ENCODE results near the gene TRIM61. TPM values are rescaled to one million over a fixed set of nuclear protein-coding genes. Genes with fewer than 3 reads are reported as not detected.

The TRIM61 gene
- total RNA-seq, 6 donors from 2014 or later: 0.44 to 2.4 (median 1.1) TPM

- no peaks in the 10 kb centered on the region for H3K36me3 ChIP-seq
- no peaks in the 10 kb centered on the region for H3K27me3 ChIP-seq
- no peak overlapping the region for H3K4me3 ChIP-seq
- DNase-seq (no peak), ATAC-seq (ENCODE audit: low FRiP score in 2 of 2) (no peak)
- no peaks in the 10 kb centered on the region for H3K4me1 ChIP-seq
- WGBS, 2 donors: 54 to 63% methylated on average over 2 of the region's 2 CpGs
- H3K27ac ChIP-seq: no peak overlapping the region
- TF ChIP-seq POLR2AphosphoS5 (IDR thresholded peaks at IDR 0.05) (no peak), EP300 (IDR thresholded peaks at IDR 0.05) (no peak), CTCF (IDR thresholded peaks at IDR 0.05) (no peak), POLR2A (IDR thresholded peaks at IDR 0.05) (no peak)
- no peaks in the 10 kb centered on the region for H3K9me3 ChIP-seq
Measured at GRCh38 chr4:164926301-164926700, 51.2 kb downstream of the TRIM61 start.

GRCh38 chr4:164924670-164925238, 52.7 kb downstream of the TRIM61 start:
- H3K27ac ChIP-seq: no peak overlapping the region
- TF ChIP-seq POLR2A (IDR thresholded peaks at IDR 0.05) (no peak), EP300 (IDR thresholded peaks at IDR 0.05) (no peak), CTCF (IDR thresholded peaks at IDR 0.05) (no peak), POLR2AphosphoS5 (IDR thresholded peaks at IDR 0.05) (no peak)
- no peaks in the 10 kb centered on the region for H3K9me3 ChIP-seq
- no peaks in the 10 kb centered on the region for H3K27me3 ChIP-seq
- H3K4me3 ChIP-seq: no peak overlapping the region
- DNase-seq (no peak), ATAC-seq (ENCODE audit: low FRiP score in 2 of 2) (no peak)
- no peaks in the 10 kb centered on the region for H3K4me1 ChIP-seq
- no peaks in the 10 kb centered on the region for H3K36me3 ChIP-seq
- WGBS, 2 donors: 85 to 87% methylated on average over 3 of the region's 3 CpGs

- Histone ChIP-seq H3K9me3 (no peaks in the 10 kb centered on the region), H3K36me3 (no peaks in the 10 kb centered on the region), H3K27me3 (no peaks in the 10 kb centered on the region), H3K27ac (no peak overlapping the region), H3K4me1 (no peaks in the 10 kb centered on the region), H3K4me3 (no peak overlapping the region)
- ATAC-seq (ENCODE audit: low FRiP score in 2 of 2): no peak
- TF ChIP-seq POLR2A (IDR thresholded peaks at IDR 0.05) (no peak), CTCF (IDR thresholded peaks at IDR 0.05) (no peak)
- WGBS, 2 donors: 70 to 75% methylated on average over 3 of the region's 3 CpGs
- no peak for DNase-seq
Measured at GRCh38 chr4:164918956-164919355, 58.5 kb downstream of the TRIM61 start.

Small RNAs within 50 kb of the gene (small RNA-seq; reads per million reads assigned to genes)
- 0 reads per million in 4 donors for gene AC106872.12

Other genes with a start within 250 kb of the TRIM61 start
- 1 to 10 TPM in 1 of 6 donors, under 1 TPM in 3, not detected in 2; 0.11 to 1.7 (median 0.54) TPM for gene SMIM31, start 223.5 kb downstream of the TRIM61 start, total RNA-seq
- gene APELA, start 100.5 kb downstream of the TRIM61 start, total RNA-seq: under 1 TPM in 2 of 6 donors, not detected in 4; 0.23 to 0.34 TPM
- gene TRIM60, start 54.3 kb upstream of the TRIM61 start, total RNA-seq: not detected
- gene TRIM75, start 76.2 kb upstream of the TRIM61 start, total RNA-seq: not detected
- 10 to 100 TPM in 4 of 6 donors, 1 to 10 TPM in 2; 6.2 to 20.7 (median 14.9) TPM for gene TMEM192, start 135.2 kb upstream of the TRIM61 start, total RNA-seq
- gene KLHL2, start 229.9 kb upstream of the TRIM61 start, total RNA-seq: 10 to 100 TPM; 25.1 to 57.6 (median 41.5) TPM

All from upper lobe of left lung (tissue), 6 donors.